Measurements from ENCODE around the gene TRMT11. TPM values are rescaled to one million over a fixed set of nuclear protein-coding genes. Genes with fewer than 3 reads are reported as not detected.

Gene TRMT11
- total RNA-seq, 1 donor, result 30.5 TPM

GRCh38 chr6:126047648-126048047 is 61.3 kb downstream of the TRMT11 start:
- no peak for TF ChIP-seq CTCF (IDR thresholded peaks at IDR 0.05; ENCODE audit: insufficient read depth, low read length)
- DNase-seq (ENCODE audit: low read depth), result no peak

GRCh38 chr6:126048635-126049034 is 62.3 kb downstream of the TRMT11 start:
- DNase-seq (ENCODE audit: low read depth), result no peak
- TF ChIP-seq CTCF (IDR thresholded peaks at IDR 0.05; ENCODE audit: insufficient read depth, low read length), result no peak

More at GRCh38 chr6:126047648-126048047, 61.3 kb downstream of the TRMT11 start:
- H3K4me3 ChIP-seq (ENCODE audit: low read depth, low read length), result no peak overlapping the region

GRCh38 chr6:126050795-126051194 is 64.5 kb downstream of the TRMT11 start:
- no peak for DNase-seq (ENCODE audit: low read depth)
- no peak overlapping the region for H3K4me3 ChIP-seq (ENCODE audit: low read depth, low read length)
- no peak for TF ChIP-seq CTCF (IDR thresholded peaks at IDR 0.05; ENCODE audit: insufficient read depth, low read length)

More at GRCh38 chr6:126048635-126049034, 62.3 kb downstream of the TRMT11 start:
- no peak overlapping the region for H3K4me3 ChIP-seq (ENCODE audit: low read depth, low read length)

GRCh38 chr6:126051791-126052190 is 65.5 kb downstream of the TRMT11 start:
- no peak for DNase-seq (ENCODE audit: low read depth)
- TF ChIP-seq CTCF (IDR thresholded peaks at IDR 0.05; ENCODE audit: insufficient read depth, low read length), result no peak

GRCh38 chr6:126052485-126052884 is 66.1 kb downstream of the TRMT11 start:
- no peak overlapping the region for H3K4me3 ChIP-seq (ENCODE audit: low read depth, low read length)
- DNase-seq (ENCODE audit: low read depth), result peak; percentile 20
- no peak for TF ChIP-seq CTCF (IDR thresholded peaks at IDR 0.05; ENCODE audit: insufficient read depth, low read length)

More at GRCh38 chr6:126051791-126052190, 65.5 kb downstream of the TRMT11 start:
- no peak overlapping the region for H3K4me3 ChIP-seq (ENCODE audit: low read depth, low read length)

GRCh38 chr6:126054258-126054702 is 67.9 kb downstream of the TRMT11 start:
- H3K4me3 ChIP-seq (ENCODE audit: low read depth, low read length), result no peak overlapping the region
- DNase-seq (ENCODE audit: low read depth), result no peak
- no peak for TF ChIP-seq CTCF (IDR thresholded peaks at IDR 0.05; ENCODE audit: insufficient read depth, low read length)

GRCh38 chr6:126054802-126055201 is 68.5 kb downstream of the TRMT11 start:
- DNase-seq (ENCODE audit: low read depth), result no peak
- no peak for TF ChIP-seq CTCF (IDR thresholded peaks at IDR 0.05; ENCODE audit: insufficient read depth, low read length)
- no peak overlapping the region for H3K4me3 ChIP-seq (ENCODE audit: low read depth, low read length)

Measured in fibroblast of the aortic adventitia (primary cell).